OCI-LY3 (cell line): ENCODE data around the gene CTXN3.

Experiments
- H2AFZ ChIP-seq: fragments of 200-600, 300-600 bp; shearing (Covaris generic); 2 replicates; pipeline ENCODE4 v1.6.0; 2014; ENCODE audit warnings: antibody characterized with exemption, low read depth, low read length
- H3K27ac ChIP-seq: fragments of 200-600, 300-600 bp; sonication (generic); 2 replicates; pipeline ENCODE4 v1.5.1; 2014; ENCODE audit warnings: mild to moderate bottlenecking, low read length, moderate library complexity, mixed read lengths
- H3K27me3 ChIP-seq: fragments of 200-600, 300-600 bp; sonication (generic); 2 replicates; pipeline ENCODE4 v1.6.1; 2014; ENCODE audit warnings: low read depth, low read length, mixed read lengths
- H3K36me3 ChIP-seq: fragments of 200-600, 300-600 bp; sonication (generic); replicated peaks from 2 replicates; pipeline ENCODE3; 2014; ENCODE audit warnings: low read depth, low read length, mixed read lengths
- H3K4me1 ChIP-seq: fragments of 300-600, 200-600 bp; sonication (generic); 2 replicates; pipeline ENCODE4 v1.6.1; 2014; ENCODE audit warnings: low read length, mixed read lengths
- H3K4me2 ChIP-seq: fragments of 200-600, 300-600 bp; sonication (generic); 2 replicates; pipeline ENCODE4 v1.6.1; 2014; ENCODE audit warnings: low read length, mixed read lengths
- H3K4me3 ChIP-seq: fragments of 300-600, 200-600 bp; sonication (generic); 2 replicates; pipeline ENCODE4 v1.5.1; 2014; ENCODE audit warnings: antibody characterized with exemption, mild to moderate bottlenecking, low read length, moderate library complexity
- H3K79me2 ChIP-seq: fragments of 300-600, 200-600 bp; shearing (Covaris generic); 2 replicates; pipeline ENCODE4 v1.6.1; 2014; ENCODE audit warnings: mild to moderate bottlenecking, low read length, mixed read lengths
- H3K9ac ChIP-seq: fragments of 300-600, 200-600 bp; shearing (Covaris generic); 2 replicates; pipeline ENCODE4 v1.6.0; 2014; ENCODE audit warnings: mild to moderate bottlenecking, low read length, moderate library complexity
- H3K9me3 ChIP-seq: fragments of 200-600, 300-600 bp; shearing (Covaris generic); 2 replicates; pipeline ENCODE4 v1.6.1; 2014; ENCODE audit warnings: low read length, mixed read lengths; ENCODE audit not compliant: insufficient read depth
- H4K20me1 ChIP-seq: fragments of 200-600, 300-600 bp; sonication (generic); 2 replicates; pipeline ENCODE4 v1.6.1; 2016; ENCODE audit warnings: low read length, mixed read lengths; ENCODE audit not compliant: insufficient read depth
- EZH2phosphoT487 ChIP-seq: fragments of 200-600 bp; shearing (Covaris generic); IDR thresholded peaks from 2 replicates; pipeline ENCODE4 v1.6.1; 2018; ENCODE audit warnings: antibody characterized with exemption, mixed run types, low read depth
- TF ChIP-seq, protein P1 (sequence below): fragments of 200-600, 300-600 bp; sonication (generic); IDR thresholded peaks from 2 replicates; pipeline ENCODE4 v1.5.1; 2014; ENCODE audit warnings: antibody characterized with exemption, low read length, low read depth

CTXN3 gene

GRCh38 chr5:127639828-127640227 lies 9.1 kb upstream of the CTXN3 start:
- Histone ChIP-seq H3K4me2 (no peak overlapping the region), H3K27me3 (no peaks in the 10 kb centered on the region), H3K9me3 (no peaks in the 10 kb centered on the region), H3K4me1 (no peaks in the 10 kb centered on the region), H3K9ac (no peak overlapping the region), H3K27ac (no peak overlapping the region), H3K4me3 (no peak overlapping the region), H2AFZ (no peak overlapping the region), H3K79me2 (no peaks in the 10 kb centered on the region), H3K36me3 (no peaks in the 10 kb centered on the region), H4K20me1 (no peaks in the 10 kb centered on the region)
- TF ChIP-seq, protein P1, sequence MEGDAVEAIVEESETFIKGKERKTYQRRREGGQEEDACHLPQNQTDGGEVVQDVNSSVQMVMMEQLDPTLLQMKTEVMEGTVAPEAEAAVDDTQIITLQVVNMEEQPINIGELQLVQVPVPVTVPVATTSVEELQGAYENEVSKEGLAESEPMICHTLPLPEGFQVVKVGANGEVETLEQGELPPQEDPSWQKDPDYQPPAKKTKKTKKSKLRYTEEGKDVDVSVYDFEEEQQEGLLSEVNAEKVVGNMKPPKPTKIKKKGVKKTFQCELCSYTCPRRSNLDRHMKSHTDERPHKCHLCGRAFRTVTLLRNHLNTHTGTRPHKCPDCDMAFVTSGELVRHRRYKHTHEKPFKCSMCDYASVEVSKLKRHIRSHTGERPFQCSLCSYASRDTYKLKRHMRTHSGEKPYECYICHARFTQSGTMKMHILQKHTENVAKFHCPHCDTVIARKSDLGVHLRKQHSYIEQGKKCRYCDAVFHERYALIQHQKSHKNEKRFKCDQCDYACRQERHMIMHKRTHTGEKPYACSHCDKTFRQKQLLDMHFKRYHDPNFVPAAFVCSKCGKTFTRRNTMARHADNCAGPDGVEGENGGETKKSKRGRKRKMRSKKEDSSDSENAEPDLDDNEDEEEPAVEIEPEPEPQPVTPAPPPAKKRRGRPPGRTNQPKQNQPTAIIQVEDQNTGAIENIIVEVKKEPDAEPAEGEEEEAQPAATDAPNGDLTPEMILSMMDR, result no peak

GRCh38 chr5:127642949-127643348 lies 5.9 kb upstream of the CTXN3 start:
- no peaks in the 10 kb centered on the region for H3K79me2 ChIP-seq
- H3K36me3 ChIP-seq, result no peaks in the 10 kb centered on the region
- no peak overlapping the region for H3K27ac ChIP-seq
- no peaks in the 10 kb centered on the region for H3K4me1 ChIP-seq
- no peaks in the 10 kb centered on the region for H4K20me1 ChIP-seq
- no peak overlapping the region for H2AFZ ChIP-seq
- no peak for TF ChIP-seq EZH2phosphoT487
- TF ChIP-seq, protein P1, result no peak
- H3K9me3 ChIP-seq, result no peaks in the 10 kb centered on the region
- no peaks in the 10 kb centered on the region for H3K27me3 ChIP-seq
- no peak overlapping the region for H3K9ac ChIP-seq
- no peak overlapping the region for H3K4me2 ChIP-seq
- H3K4me3 ChIP-seq, result no peak overlapping the region

DNA sequence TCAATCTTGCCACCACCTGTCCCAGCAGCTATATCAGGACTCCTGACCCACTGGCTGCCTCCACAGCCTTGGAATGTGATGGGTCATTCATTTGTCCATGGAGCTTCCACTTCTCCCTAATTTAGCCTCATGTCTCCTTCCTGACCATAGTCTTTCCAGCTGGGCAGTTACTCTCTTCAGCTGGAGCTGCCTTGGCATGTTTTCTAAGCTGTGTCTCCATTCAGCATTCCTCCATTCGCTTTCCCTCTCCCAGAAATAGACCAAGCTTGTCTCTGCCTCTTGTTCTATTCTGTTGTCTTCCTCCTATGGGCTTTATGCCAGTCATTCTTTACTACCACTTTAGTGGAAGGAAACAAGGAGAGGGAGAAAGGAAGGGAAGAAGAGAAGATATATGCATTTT lies 5.3 kb upstream of the CTXN3 start:
- Histone ChIP-seq H4K20me1 (no peaks in the 10 kb centered on the region), H3K27me3 (no peaks in the 10 kb centered on the region)
- no peak for TF ChIP-seq EZH2phosphoT487
- TF ChIP-seq, protein P1, result no peak

GRCh38 chr5:127645300-127645726 lies 3.6 kb upstream of the CTXN3 start:
- no peaks in the 10 kb centered on the region for H3K79me2 ChIP-seq
- no peaks in the 10 kb centered on the region for H3K27me3 ChIP-seq
- no peak overlapping the region for H3K27ac ChIP-seq
- no peak for TF ChIP-seq EZH2phosphoT487
- TF ChIP-seq, protein P1, result no peak
- H4K20me1 ChIP-seq, result no peaks in the 10 kb centered on the region
- no peak overlapping the region for H2AFZ ChIP-seq
- H3K4me1 ChIP-seq, result peaks cover 5% of the 10 kb centered on the region; the same call in 1 of the 2 replicates
- no peaks in the 10 kb centered on the region for H3K9me3 ChIP-seq
- H3K36me3 ChIP-seq, result no peaks in the 10 kb centered on the region
- H3K4me2 ChIP-seq, result no peak overlapping the region
- H3K4me3 ChIP-seq, result no peak overlapping the region
- H3K9ac ChIP-seq, result no peak overlapping the region

More for the DNA sequence above, 5.3 kb upstream of the CTXN3 start:
- H3K9ac ChIP-seq, result no peak overlapping the region
- H3K79me2 ChIP-seq, result no peaks in the 10 kb centered on the region
- no peak overlapping the region for H3K4me2 ChIP-seq
- no peak overlapping the region for H2AFZ ChIP-seq
- H3K27ac ChIP-seq, result no peak overlapping the region
- H3K36me3 ChIP-seq, result no peaks in the 10 kb centered on the region
- no peaks in the 10 kb centered on the region for H3K9me3 ChIP-seq
- H3K4me3 ChIP-seq, result no peak overlapping the region
- H3K4me1 ChIP-seq, result no peaks in the 10 kb centered on the region
